Hepatic stellate cell (primary cell): ENCODE results near the gene TRAPPC3L.

Experiments
- DNase-seq: peaks from one replicate; pipeline ENCODE4 v3.0.0; 2011; ENCODE audit warnings: low spot score

Gene TRAPPC3L

DNA sequence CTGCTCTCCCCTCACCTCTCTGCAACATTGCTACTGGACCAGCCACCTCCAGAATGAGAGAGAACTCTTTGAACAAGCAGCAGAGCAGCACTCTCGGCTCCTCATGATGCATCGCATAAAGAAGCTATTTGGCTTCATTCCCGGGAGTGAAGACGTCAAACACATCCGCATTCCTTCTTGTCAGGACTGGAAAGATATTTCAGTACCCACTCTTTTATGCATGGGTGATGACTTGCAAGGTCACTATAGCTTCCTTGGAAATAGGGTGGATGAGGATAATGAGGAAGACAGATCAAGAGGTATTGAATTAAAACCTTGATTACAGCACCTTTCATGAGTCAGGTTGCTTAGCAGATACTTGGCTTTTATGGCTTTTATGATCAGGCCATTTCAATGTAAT, 12.4 kb upstream of the TRAPPC3L start:
- peak; percentile 61 for DNase-seq

DNA sequence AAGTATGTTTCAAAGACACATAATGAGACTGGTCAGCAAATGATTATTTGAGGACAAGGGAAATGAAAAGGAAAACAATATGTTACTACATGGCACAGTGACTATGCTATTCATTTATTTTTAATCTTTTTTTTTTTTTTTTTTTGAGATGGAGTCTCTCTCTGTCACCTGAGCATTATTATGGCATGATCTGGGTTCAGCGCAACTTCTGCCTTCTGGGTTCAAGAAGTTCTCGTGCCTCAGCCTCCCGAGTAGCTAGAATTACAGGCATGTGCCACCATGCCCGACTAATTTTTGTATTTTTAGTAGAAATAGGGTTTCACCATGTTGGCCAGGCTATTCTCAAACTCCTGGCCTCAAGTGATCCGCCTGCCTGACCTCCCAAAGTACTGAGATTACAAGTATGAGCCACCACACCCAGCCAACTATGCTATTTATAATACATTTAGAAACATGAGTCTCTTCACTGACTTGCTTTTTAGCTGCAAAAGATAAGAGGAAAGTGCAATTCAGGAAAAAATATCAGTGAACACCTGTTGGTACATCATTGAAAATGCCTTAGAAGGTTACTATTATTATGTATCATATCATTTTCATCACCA, 11.4 kb upstream of the TRAPPC3L start:
- no peak for DNase-seq

DNA sequence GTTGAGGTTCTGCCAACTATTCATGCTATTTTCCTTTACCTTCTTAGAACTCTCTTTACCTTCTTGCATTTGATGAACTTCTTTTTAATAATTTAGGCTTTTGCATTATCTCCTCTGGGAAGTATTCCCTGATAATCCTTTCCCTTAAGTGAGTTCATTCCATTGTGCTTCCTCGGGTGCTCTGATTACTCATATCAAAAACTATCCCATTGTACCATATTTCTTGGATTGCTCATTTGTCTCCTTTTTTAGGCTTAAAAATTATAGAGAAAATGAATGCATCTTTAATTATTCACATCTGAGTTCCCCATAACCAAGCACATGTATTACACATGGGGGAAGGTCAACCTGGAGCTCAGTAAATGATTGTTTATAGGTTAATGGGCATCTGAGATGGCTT, 10.6 kb upstream of the TRAPPC3L start:
- DNase-seq = peak; percentile 40

DNA sequence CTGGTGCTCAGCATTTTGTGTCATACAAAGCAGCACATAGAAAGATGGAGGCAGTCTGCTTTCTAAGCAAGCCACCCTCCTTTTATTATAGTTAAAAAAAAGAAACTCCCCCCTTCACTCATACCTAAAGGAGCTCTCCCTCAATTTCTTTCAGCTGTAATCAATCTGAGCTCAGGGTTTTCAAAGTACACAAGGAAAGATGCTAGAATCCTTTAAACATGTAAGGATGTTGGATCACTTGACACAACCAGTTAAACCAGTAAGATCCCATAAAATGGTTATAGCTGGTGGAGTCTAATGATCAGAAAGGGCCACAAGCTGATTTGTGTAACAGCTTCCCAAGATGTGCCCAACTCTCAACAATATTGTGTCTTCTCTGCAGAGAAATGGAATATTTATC, 8.0 kb upstream of the TRAPPC3L start, which contains the start of gene CALHM4:
CALHM4 (plus strand) TSS at position 301 of the 400 bp plus-strand sequence; CDS start at position 344, 43 bp downstream.
- no peak for DNase-seq

DNA sequence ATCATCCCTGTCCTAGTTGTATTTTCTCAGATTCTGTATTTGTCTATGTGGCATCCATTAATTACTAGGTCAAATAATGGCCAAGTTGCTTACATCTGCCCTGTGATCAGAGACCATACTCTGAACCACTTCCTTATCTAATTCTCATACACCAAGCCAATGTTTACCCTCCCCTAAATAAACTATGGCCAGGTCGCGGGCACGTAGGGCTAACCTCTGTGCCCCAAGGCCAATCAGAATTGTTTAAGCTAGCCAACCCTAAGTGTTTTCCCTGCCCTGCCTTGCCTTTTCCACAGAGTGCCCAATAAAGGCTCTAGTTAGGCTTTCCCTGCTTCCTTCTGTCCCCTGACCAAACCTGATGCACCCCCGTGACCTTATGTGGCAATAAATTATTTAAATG, 5.3 kb upstream of the TRAPPC3L start:
- DNase-seq = no peak

DNA sequence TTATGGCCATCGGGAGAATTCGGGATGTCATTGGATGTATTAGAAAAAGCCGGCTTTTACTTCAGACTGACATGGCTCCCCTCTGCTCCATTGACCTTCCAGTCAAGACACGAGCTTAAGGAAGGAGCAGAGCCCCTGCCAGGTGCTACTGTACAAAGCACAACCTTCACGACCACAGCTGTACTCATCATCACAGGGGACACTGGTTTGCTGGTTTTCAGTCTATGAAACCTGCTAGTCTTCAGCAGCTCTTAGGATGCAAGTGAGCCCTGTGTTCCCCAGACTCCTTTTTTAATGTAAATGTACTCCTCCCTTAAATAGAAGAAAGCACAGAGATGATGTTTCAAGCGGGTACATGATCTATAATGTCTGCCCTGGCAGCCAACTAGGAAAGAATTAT, 1.9 kb upstream of the TRAPPC3L start:
- no peak for DNase-seq

DNA sequence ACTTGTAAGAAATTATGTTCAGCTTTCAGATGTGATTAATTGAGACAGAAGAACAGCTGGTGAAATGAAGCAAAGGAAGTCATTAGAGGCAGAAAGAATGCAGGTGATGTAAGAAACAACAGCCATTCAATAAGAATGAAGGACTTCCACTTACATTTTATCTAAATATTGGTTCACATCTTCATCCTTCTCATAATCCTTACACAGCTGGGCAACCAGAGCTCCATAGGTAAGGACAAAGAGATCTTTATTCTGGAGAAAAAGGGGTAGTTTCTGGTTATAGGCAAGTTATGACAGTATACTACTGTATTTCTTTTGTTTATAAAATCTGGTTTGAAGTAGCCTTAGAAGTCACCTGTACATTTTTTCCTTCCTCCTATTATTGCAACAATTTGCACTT, 2.3 kb downstream of the TRAPPC3L start:
- DNase-seq = no peak

DNA sequence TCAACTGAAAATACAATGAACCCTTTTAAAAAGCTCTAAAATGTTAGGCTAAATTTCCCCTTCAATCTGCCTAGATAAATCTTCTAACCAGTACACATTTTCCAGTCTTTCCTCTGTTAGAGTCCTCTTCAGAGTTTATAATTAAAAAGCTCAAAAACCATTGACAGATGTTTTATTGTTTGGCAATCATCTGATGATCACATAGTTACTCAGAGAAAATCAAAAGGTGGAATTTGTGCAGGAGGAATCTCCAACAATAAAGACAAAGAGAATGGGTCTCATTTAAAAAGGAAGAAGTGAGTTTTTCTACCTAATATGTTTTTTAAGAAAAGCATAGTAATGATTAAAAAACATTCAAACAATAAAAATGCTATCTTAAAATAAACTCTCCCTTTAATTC, 3.1 kb downstream of the TRAPPC3L start:
- DNase-seq = no peak

DNA sequence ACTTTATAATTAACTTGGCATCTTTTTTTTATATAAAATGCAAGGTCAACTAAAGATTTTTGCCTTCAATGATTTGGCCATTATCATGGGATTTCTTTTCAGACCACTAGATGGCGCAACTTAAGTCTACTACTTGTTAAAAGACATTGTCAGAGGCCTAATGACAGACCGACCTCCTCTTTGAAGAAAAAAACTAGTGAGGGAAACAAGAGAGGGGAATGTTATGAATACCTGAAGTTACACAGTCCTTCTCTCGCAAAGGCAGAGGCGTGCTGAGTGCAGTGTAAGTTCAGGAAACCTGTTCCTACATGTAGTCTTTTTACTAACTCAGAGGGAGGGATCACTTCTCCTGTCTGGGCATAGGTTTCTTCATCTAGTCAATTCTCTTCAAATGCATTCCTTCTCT, 9.3 kb downstream of the TRAPPC3L start:
- DNase-seq = peak; percentile 9

DNA sequence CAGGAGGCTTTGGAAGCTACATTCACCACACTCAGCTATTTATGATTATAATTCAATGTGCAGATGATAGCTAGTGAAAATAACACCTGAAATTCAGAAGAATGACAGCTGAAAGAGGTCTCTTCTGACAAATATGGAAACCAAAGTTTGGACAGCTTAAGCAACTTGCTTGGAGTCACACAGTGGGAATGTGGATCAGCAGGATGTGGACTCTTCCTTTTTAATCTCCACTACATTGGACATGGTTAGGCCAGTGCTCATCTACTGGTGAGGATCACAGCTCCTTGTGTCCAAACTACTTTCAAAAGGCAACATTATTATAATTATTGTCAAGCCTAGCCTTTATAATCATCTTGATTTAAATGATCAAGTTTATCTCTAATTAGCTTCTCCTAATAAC, 10.4 kb downstream of the TRAPPC3L start:
- no peak for DNase-seq

DNA sequence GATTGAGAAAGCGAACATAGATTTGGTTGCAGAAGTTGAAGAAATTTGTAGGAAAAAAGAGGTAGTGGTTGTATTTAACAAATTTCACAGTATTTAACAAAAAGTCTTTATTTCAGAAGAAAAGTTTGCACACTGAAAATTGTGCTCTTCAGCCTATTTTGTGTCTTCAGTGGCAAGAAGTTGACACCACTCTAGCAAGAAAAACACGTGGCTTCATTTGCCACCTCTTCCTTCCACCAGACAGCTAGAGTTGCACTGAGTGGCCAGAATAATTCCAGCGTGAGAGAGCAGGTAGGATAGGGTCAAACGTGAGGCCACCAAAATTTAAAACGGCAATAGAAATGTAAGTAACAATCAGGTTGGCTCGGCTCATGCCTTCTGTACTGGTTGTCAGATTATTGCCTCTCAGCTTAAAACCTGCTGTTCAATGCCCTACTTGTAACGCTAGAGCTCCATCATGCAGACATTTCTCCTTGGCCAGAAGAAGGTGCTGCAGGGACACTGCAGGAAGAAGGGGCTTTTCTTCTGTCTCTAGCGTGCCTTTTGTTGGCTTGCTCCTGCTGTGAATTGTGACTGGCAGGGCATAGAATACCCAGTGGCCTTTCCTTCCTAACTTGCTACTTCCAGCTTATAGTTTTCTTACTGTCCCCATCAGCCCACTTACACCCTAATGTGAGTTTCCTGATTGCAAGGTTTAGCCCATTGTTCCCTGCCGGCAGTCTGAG, 12.1 kb downstream of the TRAPPC3L start:
- no peak for DNase-seq

DNA sequence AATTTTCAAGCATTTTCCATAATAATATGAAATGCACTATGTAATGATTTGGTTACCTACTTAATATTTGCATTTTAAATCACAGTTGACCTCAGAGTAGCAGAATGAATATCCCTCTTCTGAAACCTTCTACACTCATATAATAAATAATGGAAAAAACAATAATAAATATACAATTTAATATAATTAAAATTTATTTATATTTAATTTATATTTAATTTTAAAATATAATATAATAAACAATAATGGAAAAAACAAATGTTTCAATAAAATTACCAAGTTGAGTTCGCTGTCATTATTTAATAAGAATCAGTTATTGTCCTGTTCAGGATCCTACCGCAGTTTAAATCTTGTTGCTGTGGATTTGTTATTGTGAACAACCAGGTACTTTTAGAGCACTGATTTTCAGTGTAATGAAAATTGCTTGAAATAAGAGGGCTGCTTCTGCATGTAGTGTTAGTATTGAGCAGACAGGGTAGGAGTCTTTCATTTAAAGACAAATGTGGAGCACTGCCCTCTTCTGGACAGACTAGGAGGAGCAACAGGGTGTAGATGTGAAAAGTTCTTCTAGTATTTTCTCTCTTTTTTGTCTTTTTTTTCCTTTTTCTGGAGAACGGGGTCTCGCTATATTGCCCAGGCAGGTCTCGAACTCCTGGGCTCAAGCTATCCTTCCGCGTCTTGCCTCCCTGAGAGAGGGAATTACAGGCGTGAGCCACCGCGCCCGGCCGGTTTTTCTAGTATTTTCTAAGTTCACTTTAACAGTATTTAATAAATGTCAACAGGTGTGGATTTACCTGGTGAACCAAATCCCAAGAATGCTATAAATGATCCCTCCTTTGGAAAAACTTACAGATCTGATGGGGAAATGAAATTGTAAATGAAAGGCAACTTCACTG, 13.6 kb downstream of the TRAPPC3L start:
- DNase-seq = peak; percentile 25

DNA sequence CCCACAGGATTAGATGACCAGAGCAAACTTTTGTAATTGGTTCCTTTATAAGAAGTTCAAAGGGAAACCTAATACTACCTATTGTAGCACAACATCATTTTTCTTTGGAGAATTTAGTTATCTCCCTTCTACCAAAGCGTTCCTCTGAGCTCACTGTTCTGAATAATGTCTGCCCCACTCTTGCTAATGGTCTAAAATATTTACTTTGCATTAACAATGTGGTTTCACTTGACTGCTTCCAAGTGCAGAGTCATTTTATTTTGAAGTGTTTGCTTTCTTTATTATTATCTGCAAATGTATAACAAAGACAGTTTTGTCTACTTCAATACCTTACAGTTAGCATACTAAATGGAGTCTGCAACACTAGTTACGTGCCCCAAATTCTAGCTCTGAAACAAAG, 15.0 kb downstream of the TRAPPC3L start:
- no peak for DNase-seq

DNA sequence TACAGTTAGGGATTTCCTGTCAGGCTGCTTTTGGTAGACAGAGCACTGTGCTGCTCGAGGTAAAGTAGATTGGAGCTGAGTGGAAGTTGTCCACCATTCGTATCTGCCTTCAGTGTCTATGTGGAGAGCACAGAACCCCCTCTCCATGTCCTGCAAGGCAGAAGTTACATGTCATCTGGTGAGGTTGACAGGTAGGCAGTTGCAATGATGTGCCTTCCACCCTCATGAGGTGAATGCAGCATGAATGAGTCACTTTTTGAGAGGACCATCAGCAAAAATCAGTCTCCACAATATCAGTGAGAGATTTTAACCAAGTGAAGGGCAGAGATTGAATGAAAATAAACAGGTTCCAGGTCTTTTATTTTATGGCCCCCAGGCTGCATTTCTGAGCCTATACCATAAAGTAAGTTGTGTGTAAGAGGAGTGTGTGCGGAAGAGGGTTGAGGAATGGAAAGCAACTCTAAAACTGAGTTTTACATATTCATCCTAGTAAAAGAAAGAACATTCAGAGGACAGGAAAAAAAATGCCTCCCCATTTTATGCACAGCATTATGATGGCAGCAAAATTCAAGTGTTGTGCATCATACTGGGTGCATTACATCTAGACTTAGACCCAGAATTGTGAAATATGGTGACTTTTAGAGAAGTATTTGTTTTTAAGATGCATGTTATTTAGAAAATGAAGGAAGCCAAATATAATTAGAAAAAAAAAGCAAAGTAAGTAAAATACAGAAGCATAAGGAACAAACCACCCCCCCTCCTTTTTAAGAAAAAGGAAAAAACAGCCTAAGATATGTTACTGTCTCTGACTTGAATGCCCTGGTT, 15.8 kb downstream of the TRAPPC3L start:
- DNase-seq = no peak

DNA sequence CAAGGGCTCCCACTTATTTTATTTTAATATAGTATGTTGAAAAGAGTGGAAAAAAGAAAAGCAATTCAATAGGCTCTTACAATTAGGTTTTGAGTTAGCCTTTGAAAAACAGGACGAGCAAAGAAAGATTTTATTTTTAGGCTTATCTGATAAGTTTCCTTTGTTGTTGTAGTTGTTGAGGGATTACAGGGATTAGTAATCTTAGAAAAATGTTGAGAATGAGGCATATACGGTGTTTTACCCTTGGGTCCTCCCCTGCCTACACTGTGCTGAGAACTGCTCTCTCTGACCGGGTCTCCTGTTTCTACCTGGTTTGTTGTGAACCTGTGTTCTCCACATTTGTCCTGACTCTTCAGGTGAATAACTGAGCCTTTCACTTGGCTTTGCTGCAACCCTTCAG, 16.7 kb downstream of the TRAPPC3L start:
- DNase-seq = peak; percentile 11

DNA sequence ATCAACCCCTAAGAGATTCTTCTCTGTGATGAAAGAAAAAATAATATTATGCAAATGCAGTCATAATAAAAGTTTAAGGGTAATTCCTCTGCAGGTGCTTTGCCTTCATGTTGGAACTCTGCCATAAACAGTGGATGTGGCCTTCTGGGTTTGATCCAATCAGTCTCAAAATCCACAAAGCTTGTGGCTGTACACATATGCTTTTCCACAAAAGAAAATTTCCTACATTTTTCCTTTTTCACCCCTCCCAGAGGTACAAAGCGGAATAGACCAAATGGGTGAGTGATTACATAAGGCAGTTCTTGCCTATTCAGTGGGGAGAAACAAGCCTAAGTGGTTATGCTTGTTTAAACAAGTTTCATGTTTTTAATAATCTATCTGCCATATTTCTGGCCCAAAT, 17.4 kb downstream of the TRAPPC3L start:
- DNase-seq = no peak

DNA sequence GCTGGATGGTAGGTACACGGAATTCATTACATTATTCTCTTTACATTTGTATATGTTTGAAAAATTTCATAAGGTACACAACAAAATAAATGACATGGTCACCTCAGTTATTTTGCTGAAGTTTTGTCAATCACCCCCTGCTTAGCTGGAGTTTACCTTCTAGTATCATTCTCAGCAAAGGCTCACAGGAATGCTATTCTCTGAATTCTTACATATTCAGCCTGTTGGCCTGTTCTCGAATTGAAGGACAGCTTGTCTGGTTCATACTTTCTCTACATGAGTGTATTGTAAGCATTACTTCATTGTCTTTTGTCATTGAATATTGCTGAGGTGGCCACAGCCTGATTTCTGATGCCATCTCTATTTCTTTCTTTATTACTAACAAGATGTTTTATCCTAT, 21.2 kb downstream of the TRAPPC3L start:
- DNase-seq = no peak

DNA sequence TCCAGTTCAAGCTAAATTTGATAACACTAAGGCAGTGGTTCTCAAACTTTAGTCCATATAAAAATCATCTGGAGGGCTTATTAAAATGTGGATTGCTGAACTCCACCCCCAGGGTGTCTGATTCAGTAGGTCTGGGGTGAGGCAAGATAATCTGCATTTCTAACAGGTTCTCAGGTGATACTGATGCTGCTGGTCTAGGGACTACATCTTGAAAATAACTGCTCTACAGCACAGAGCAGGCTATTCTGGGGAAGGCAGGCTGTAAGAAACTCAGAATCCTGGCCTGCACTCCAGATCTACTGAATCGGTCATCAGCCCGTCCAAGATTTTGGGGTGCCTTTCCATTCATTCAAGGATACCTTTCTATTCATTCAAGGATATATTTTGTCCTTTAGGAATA, 22.6 kb downstream of the TRAPPC3L start:
- no peak for DNase-seq

DNA sequence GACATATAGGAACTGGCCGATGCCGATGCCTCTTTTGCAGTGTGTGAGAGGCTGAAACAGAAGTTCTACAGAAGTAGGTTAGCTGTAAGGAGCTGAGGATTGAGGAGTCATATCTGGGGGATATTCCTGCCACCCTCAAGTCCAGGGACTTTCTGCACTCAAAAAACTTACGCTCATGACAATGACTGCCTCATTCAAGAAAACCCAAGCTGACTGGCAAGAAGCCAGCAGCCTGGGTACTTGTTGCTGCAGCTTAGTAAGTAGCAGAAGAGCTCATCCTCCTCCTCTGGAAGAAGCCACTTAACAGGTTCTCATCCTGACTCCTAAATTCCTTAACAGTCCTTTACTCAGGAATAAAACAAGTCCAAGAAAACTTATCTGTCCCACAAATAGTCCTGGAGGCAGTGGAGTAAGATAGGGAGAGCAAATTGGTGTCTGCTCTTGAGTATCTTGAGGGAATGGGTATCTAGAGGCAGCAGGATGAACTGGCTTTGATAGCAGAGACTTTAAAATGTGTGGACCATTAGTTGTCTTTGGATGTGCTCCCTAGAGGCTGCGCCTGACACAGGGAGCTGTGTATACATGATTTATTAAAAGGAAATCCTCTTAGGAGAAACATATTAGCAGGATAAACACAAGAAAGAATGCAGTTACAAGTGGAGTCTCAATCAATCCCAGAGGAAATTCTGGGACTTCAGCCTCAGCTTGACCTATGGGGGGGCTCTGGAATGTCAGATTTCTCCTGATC, 26.7 kb downstream of the TRAPPC3L start:
- no peak for DNase-seq

DNA sequence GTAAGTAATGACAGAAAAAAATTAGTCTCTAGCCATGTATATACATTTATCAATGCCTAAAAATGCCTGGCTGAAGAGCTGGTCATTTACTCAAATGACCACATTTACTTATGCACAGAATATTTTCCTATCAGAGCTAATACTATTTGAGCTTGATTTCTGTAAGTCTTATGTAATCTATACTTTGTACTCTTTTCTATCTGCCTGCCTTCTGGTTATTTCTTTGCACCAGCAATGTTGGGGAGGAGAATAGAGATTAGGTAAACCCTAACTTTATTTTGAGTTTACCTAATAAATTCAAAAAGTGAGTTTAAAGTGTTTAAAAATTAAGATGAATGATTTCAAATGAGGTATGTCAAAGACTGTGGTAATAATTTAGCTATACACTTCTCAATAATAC, 30.3 kb downstream of the TRAPPC3L start:
- no peak for DNase-seq

DNA sequence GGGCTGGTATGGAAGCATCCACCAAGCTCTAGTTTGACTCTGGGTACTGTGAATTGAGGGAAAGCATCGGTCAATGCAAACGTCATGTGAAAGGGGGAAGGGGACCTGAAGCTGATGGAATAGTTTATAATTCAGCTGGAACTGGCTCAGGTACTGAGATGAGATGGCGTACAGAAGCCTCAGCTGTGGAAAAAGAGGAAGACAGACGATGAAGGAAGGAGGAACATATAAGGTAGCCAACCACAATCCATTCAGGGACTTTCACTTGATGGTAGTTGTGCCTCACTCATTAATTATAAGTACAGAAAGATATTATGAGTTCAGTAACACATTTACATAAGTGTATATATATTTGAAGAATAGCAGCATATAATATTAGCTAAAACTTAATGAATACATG, 31.4 kb downstream of the TRAPPC3L start:
- DNase-seq = no peak
